CD8-positive, alpha-beta memory T cell (primary cell): ENCODE measurements around the gene MIER2. TPM values are rescaled to one million over a fixed set of nuclear protein-coding genes. Genes with fewer than 3 reads are reported as not detected.
A peak's percentile ranks its signal among the peaks of the same experiment; 100 is the strongest.

ENCODE experiments used
- CTCF ChIA-PET: fragments of 350-600 bp; sonication (Branson Sonifier 250); formaldehyde crosslinking; loops from one replicate; lab custom pipeline; 2021; ENCODE audit warnings: antibody characterized with exemption; lab: Charles Lee
- POLR2A ChIA-PET: fragments of 350-600 bp; sonication (Branson Sonifier 250); formaldehyde crosslinking; loops from one replicate; lab custom pipeline; 2021; ENCODE audit warnings: antibody characterized with exemption; lab: Charles Lee
- DNase-seq, 5 donors: peaks; one replicate each; pipeline versions ENCODE4 v3.0.0 to v3.0.0-alpha.2; 2020 to 2022; ENCODE audit warnings: mixed read lengths in 1 of 5
- H3K27ac ChIP-seq: one replicate; pipeline ENCODE4 v1.7.0; 2013; ENCODE audit warnings: low read depth, mild to moderate bottlenecking, low read length, moderate library complexity
- H3K27me3 ChIP-seq: 2 replicates; pipeline ENCODE4 v1.7.0; 2013; ENCODE audit warnings: low read length, mild to moderate bottlenecking; ENCODE audit not compliant: insufficient read depth, poor library complexity, severe bottlenecking
- H3K36me3 ChIP-seq: 2 replicates; pipeline ENCODE4 v1.7.0; 2013; ENCODE audit warnings: mild to moderate bottlenecking, low read length, moderate library complexity; ENCODE audit not compliant: insufficient read depth
- H3K4me1 ChIP-seq: 2 replicates; pipeline ENCODE4 v1.7.0; 2013; ENCODE audit warnings: mild to moderate bottlenecking, low read length, moderate library complexity; ENCODE audit not compliant: insufficient read depth
- H3K4me3 ChIP-seq: 2 replicates; pipeline ENCODE4 v1.7.0; 2013; ENCODE audit warnings: mild to moderate bottlenecking, low read length
- H3K9me3 ChIP-seq: 2 replicates; pipeline ENCODE4 v1.7.0; 2013; ENCODE audit warnings: mild to moderate bottlenecking, low read length
- H3K27ac Mint-ChIP-seq, 8 donors: one replicate each; pipeline ENCODE4 v1.8.0; 2020 to 2021; ENCODE audit warnings: mixed read lengths in 8 of 8, mild to moderate bottlenecking in 6 of 8, inconsistent platforms in 3 of 8, moderate library complexity in 3 of 8
- H3K27me3 Mint-ChIP-seq, 2 donors: one replicate each; pipeline ENCODE4 v1.8.0; 2020 to 2021; ENCODE audit warnings: mixed read lengths in 2 of 2, mild to moderate bottlenecking in 1 of 2, moderate library complexity in 1 of 2
- H3K36me3 Mint-ChIP-seq, 3 donors: one replicate each; pipeline ENCODE4 v1.8.0; 2020 to 2021; ENCODE audit warnings: mixed read lengths in 3 of 3, inconsistent platforms in 1 of 3, mild to moderate bottlenecking in 1 of 3
- H3K4me1 Mint-ChIP-seq, 3 donors: one replicate each; pipeline ENCODE4 v1.8.0; 2020 to 2021; ENCODE audit warnings: mixed read lengths in 3 of 3, inconsistent platforms in 1 of 3, mild to moderate bottlenecking in 1 of 3
- H3K4me3 Mint-ChIP-seq, 7 donors: one replicate each; pipeline ENCODE4 v1.8.0; 2020 to 2021; ENCODE audit warnings: mixed read lengths in 7 of 7, mild to moderate bottlenecking in 6 of 7, moderate library complexity in 4 of 7, inconsistent platforms in 2 of 7
- H3K9me3 Mint-ChIP-seq, 5 donors: one replicate each; pipeline ENCODE4 v1.8.0; 2020 to 2022; ENCODE audit warnings: mixed read lengths in 5 of 5, mild to moderate bottlenecking in 3 of 5, moderate library complexity in 2 of 5, inconsistent platforms in 1 of 5
- polyA plus RNA-seq: library from polyadenylated mRNA; unstranded; fragments of 300-500 nt; fragmentation: Illumina TruSeq; gene quantifications from one replicate; pipeline ENCODE4 v1.2.3, GENCODE V29; 2021
- total RNA-seq, 2 experiments: library from RNA; stranded (reverse); gene quantifications; one replicate each; pipeline ENCODE4 v1.2.3, GENCODE V29; 2021

The MIER2 gene
- total and polyA plus RNA-seq, 3 experiments from 2014 or later, result 4.9 to 20.9 (median 20.9) TPM

GRCh38 chr19:322616-323015 lies 22.0 kb downstream of the MIER2 start:
- Mint-ChIP-seq H3K9me3 (peaks cover 0 to 4% (median 0%) of the 10 kb centered on the region in 5 donors), H3K4me3 (no peak overlapping the region), H3K36me3 (peaks cover 16 to 50% (median 27%) of the 10 kb centered on the region in 3 donors), H3K27ac (no peak overlapping the region), H3K4me1 (peaks cover 0 to 5% (median 4%) of the 10 kb centered on the region in 3 donors), H3K27me3 (no peaks in the 10 kb centered on the region)
- DNase-seq, result no peak
- no peaks in the 10 kb centered on the region for H3K27me3 ChIP-seq
- no peak overlapping the region for H3K4me3 ChIP-seq
- no peaks in the 10 kb centered on the region for H3K4me1 ChIP-seq
- POLR2A ChIA-PET, result no interaction called here
- H3K36me3 ChIP-seq, result peaks cover 13% of the 10 kb centered on the region
- no peaks in the 10 kb centered on the region for H3K9me3 ChIP-seq
- CTCF ChIA-PET, result no interaction called here
- no peak overlapping the region for H3K27ac ChIP-seq

DNA sequence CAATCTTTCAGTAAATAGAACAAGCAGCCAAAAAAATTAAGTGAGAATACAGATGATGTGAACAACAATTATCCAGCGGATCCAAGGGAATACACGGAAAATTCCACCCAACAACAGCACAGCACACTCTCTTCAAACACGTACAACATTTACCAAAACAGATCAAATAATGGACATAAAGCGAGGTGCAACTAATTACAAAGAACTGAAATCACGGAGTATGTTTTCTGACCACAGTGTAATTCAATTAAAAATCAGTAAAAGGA lies 26.2 kb downstream of the MIER2 start:
- H3K27ac Mint-ChIP-seq, result no peak overlapping the region
- Histone ChIP-seq H3K9me3 (no peaks in the 10 kb centered on the region), H3K27me3 (no peaks in the 10 kb centered on the region), H3K4me1 (no peaks in the 10 kb centered on the region), H3K36me3 (peaks cover 20% of the 10 kb centered on the region), H3K27ac (no peak overlapping the region), H3K4me3 (no peak overlapping the region)
- peaks cover 0 to 4% (median 0%) of the 10 kb centered on the region in 5 donors for H3K9me3 Mint-ChIP-seq
- H3K36me3 Mint-ChIP-seq, result peaks cover 22 to 60% (median 29%) of the 10 kb centered on the region in 3 donors
- POLR2A ChIA-PET, result no interaction called here
- no peak overlapping the region for H3K4me3 Mint-ChIP-seq
- H3K4me1 Mint-ChIP-seq, result peaks cover 4 to 11% (median 5%) of the 10 kb centered on the region in 3 donors
- no peak for DNase-seq
- H3K27me3 Mint-ChIP-seq, result no peaks in the 10 kb centered on the region
- CTCF ChIA-PET, result no interaction called here

- H3K9me3 Mint-ChIP-seq, result peaks cover 0 to 4% (median 0%) of the 10 kb centered on the region in 5 donors
- H3K4me3 Mint-ChIP-seq, result no peak overlapping the region
- no peaks in the 10 kb centered on the region for H3K4me1 ChIP-seq
- no peaks in the 10 kb centered on the region for H3K9me3 ChIP-seq
- H3K27ac ChIP-seq, result no peak overlapping the region
- H3K36me3 Mint-ChIP-seq, result peaks cover 22 to 62% (median 29%) of the 10 kb centered on the region in 3 donors
- no peak for DNase-seq
- no peak overlapping the region for H3K27ac Mint-ChIP-seq
- no peaks in the 10 kb centered on the region for H3K27me3 ChIP-seq
- POLR2A ChIA-PET, result no interaction called here
- CTCF ChIA-PET, result interaction anchor here (0.7 kb wide), 1 partner anchor 193 kb away, joined by 3 read pairs; no protein-coding TSS in a partner anchor
- H3K4me3 ChIP-seq, result no peak overlapping the region
- peaks cover 18% of the 10 kb centered on the region for H3K36me3 ChIP-seq
- H3K27me3 Mint-ChIP-seq, result no peaks in the 10 kb centered on the region
- H3K4me1 Mint-ChIP-seq, result peaks cover 4 to 11% (median 5%) of the 10 kb centered on the region in 3 donors
Measured at GRCh38 chr19:317710-318508, 26.7 kb downstream of the MIER2 start.

DNA sequence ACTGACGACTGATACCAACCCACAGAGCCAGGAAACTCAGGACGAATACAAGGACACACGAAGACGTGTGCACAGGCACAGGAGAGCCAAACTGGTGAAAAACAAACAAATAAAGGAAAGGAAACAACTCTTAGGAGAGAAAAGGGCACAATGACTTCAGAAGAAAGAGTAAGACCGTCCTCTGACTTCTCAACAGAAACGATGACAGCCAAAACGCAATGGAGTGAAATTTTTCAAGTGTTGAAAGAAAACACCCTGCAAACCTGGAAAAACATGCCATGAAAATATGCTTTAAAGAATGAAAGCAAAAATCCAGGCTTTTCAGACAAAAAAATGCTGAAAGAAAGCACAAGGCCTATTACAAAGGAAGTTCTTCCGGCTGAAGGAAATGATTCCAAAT lies 28.8 kb downstream of the MIER2 start:
- no peaks in the 10 kb centered on the region for H3K27me3 Mint-ChIP-seq
- H3K4me3 Mint-ChIP-seq, result no peak overlapping the region
- Histone ChIP-seq H3K4me1 (no peaks in the 10 kb centered on the region), H3K27me3 (no peaks in the 10 kb centered on the region), H3K4me3 (no peak overlapping the region), H3K27ac (no peak overlapping the region), H3K9me3 (no peaks in the 10 kb centered on the region), H3K36me3 (peaks cover 16% of the 10 kb centered on the region)
- POLR2A ChIA-PET, result no interaction called here
- H3K36me3 Mint-ChIP-seq, result peaks cover 19 to 66% (median 26%) of the 10 kb centered on the region in 3 donors
- H3K27ac Mint-ChIP-seq, result no peak overlapping the region
- CTCF ChIA-PET, result no interaction called here
- H3K9me3 Mint-ChIP-seq, result peaks cover 0 to 4% (median 0%) of the 10 kb centered on the region in 5 donors
- peaks cover 4 to 8% (median 5%) of the 10 kb centered on the region in 3 donors for H3K4me1 Mint-ChIP-seq
- DNase-seq, result no peak

GRCh38 chr19:313988-314815 lies 30.4 kb downstream of the MIER2 start:
- no peaks in the 10 kb centered on the region for H3K4me1 ChIP-seq
- Mint-ChIP-seq H3K4me1 (peaks cover 4 to 6% (median 5%) of the 10 kb centered on the region in 3 donors), H3K4me3 (peak overlapping the region in 1 of 7 donors; percentile 63), H3K27ac (no peak overlapping the region), H3K36me3 (peaks cover 19 to 63% (median 19%) of the 10 kb centered on the region in 3 donors), H3K27me3 (no peaks in the 10 kb centered on the region), H3K9me3 (peaks cover 0 to 4% (median 0%) of the 10 kb centered on the region in 5 donors)
- ChIA-PET CTCF (no interaction called here), POLR2A (no interaction called here)
- H3K27me3 ChIP-seq, result no peaks in the 10 kb centered on the region
- no peak overlapping the region for H3K27ac ChIP-seq
- peaks cover 16% of the 10 kb centered on the region for H3K36me3 ChIP-seq
- H3K9me3 ChIP-seq, result no peaks in the 10 kb centered on the region
- H3K4me3 ChIP-seq, result no peak overlapping the region
- no peak for DNase-seq

GRCh38 chr19:313169-313987 lies 31.2 kb downstream of the MIER2 start:
- Histone ChIP-seq H3K4me3 (no peak overlapping the region), H3K27ac (no peak overlapping the region), H3K36me3 (peaks cover 16% of the 10 kb centered on the region), H3K9me3 (no peaks in the 10 kb centered on the region), H3K27me3 (no peaks in the 10 kb centered on the region), H3K4me1 (no peaks in the 10 kb centered on the region)
- CTCF ChIA-PET, result no interaction called here
- H3K36me3 Mint-ChIP-seq, result peaks cover 16 to 64% (median 17%) of the 10 kb centered on the region in 3 donors
- H3K9me3 Mint-ChIP-seq, result peaks cover 0 to 4% (median 0%) of the 10 kb centered on the region in 5 donors
- H3K27ac Mint-ChIP-seq, result peak overlapping the region in 1 of 8 donors; percentile 5
- POLR2A ChIA-PET, result no interaction called here
- DNase-seq, result no peak
- peaks cover 3 to 6% (median 5%) of the 10 kb centered on the region in 3 donors for H3K4me1 Mint-ChIP-seq
- no peaks in the 10 kb centered on the region for H3K27me3 Mint-ChIP-seq
- no peak overlapping the region for H3K4me3 Mint-ChIP-seq

DNA sequence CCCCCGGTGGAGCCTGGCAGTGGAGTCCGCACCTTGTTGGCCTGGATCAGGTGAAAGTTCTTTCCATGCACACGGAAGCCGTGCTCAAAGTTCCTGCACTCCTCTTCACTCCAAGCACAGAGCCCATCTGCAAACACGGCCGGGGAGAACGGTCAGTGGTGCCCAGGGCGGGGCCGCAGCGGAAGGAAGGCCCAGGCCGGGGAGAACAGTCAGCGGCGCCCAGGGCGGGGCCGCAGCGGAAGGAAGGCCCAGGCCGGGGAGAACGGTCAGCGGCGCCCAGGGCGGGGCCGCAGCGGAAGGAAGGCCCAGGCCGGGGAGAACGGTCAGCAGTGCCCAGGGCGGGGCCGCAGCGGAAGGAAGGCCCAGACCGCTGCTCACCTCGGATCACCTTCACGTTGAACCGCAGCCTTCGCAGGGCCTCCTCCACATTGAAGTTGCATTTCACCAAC lies 32.8 kb downstream of the MIER2 start:
- H3K4me1 Mint-ChIP-seq, result peaks cover 0 to 6% (median 5%) of the 10 kb centered on the region in 3 donors
- Histone ChIP-seq H3K4me1 (no peaks in the 10 kb centered on the region), H3K27me3 (no peaks in the 10 kb centered on the region), H3K9me3 (no peaks in the 10 kb centered on the region), H3K27ac (no peak overlapping the region), H3K36me3 (peaks cover 16% of the 10 kb centered on the region), H3K4me3 (no peak overlapping the region)
- peaks cover 7 to 69% (median 11%) of the 10 kb centered on the region in 3 donors for H3K36me3 Mint-ChIP-seq
- POLR2A ChIA-PET, result no interaction called here
- DNase-seq, result no peak
- no peak overlapping the region for H3K4me3 Mint-ChIP-seq
- no peaks in the 10 kb centered on the region for H3K9me3 Mint-ChIP-seq
- peak overlapping the region in 1 of 8 donors; percentile 60 for H3K27ac Mint-ChIP-seq
- CTCF ChIA-PET, result no interaction called here
- no peaks in the 10 kb centered on the region for H3K27me3 Mint-ChIP-seq
